G401 (cell line): ENCODE data around the gene RALA. TPM values are rescaled to one million over a fixed set of nuclear protein-coding genes. Genes with fewer than 3 reads are reported as not detected.
"Not testable (repeated sequence)": the region's sequence is repeated elsewhere in the genome, so short reads cannot be mapped to it uniquely, and the experiment has no call there.

Experiments
- DNase-seq: peaks from one replicate; pipeline ENCODE4 v3.0.0-alpha.2; 2015; ENCODE audit warnings: low spot score
- in situ Hi-C: cut with HindIII; loops from 2 replicates; pipeline ENCODE4 v1.10.0; 2016; ENCODE audit warnings: low sequenced_read_pairs, mixed read lengths
- total RNA-seq: library from RNA; depleted of rRNA; stranded (reverse); fragments of >200 nt; shearing (Covaris generic); gene quantifications from 2 replicates; pipeline ENCODE4 v1.2.3, GENCODE V29; 2014

Gene RALA
- total RNA-seq, 1 experiment from 2014 or later: 39.8 TPM

DNA sequence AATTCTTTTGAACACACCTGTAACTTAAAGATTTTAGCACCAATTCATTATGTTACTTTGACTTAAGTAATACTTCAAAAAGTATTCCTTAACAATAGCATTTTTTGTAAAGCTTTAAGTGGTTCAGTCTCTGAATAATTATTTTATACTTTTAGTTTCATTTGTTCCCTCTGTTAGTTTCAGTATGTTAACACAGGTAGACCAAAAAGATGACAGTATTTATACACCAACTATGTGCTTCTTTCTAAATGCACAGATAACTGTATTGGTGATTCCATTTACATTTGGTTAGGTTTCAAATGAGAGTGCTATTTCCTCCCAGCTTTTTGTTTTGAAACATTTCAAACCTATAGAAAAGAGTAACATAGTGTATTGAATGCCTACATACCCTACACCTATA lies 14.0 kb downstream of the RALA start:
- DNase-seq: no peak
- in situ Hi-C loops: no loop called here

DNA sequence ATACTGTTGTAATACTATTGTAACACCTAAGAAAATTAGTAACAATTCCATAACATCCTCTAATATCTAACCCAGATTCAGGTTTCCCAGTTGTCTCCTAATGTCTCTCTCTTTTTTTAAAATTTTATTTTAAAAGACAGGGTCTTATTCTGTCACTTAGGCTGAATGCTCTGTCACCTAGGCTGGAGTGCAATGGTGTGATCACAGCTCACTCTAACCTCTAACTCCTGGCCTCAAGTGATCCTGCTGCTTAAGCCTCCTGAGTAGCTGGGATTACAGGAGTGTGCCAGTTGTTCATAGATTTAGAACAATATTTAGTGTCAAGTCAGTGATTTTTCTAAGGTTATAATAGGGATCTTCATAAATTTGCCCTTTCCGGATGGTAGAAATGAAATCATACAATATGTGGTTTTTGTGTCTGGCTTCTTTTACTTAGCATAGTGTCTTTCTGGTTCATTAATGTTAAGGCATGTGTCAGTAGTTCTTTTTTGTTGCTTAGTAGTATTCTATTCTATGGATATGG lies 14.7 kb downstream of the RALA start:
- in situ Hi-C loops: no loop called here
- no peak for DNase-seq

DNA sequence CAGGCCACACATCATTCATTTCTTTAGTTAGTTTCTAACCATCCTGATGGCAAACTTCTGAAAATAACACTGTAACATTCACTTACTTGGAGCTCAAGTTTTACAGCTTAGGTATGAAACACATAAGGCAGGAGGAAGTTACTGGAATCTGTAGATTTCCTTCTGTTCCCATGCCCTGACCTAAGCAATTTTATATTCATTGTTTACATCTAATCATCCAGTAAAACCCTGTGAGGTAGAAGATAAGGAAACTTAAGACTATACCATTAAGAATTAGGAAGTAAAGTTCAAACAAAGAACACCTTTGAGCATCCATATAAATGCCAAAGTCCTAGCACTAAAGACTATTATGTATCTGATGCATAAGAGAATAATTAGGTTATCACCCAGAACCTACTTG lies 19.5 kb downstream of the RALA start:
- in situ Hi-C loops: no loop called here
- DNase-seq: no peak

DNA sequence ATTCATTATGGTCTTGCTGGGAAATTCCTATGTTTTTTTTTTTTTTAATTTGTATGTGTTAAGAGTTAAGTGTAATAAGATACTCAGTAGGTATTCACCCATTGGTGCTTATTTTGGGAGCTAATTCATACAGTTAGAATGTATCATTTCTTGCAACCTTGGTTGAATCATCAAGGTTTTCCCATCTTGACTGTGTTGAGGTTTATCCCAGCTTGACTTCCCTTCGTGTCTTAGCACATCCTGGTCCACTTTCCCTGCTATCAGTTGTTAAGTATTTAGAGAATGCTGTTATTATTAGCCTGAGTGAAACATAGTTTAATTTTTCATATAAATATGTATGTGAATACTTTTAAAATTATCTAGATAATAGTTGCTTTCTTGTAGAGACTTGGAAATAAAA lies 20.8 kb downstream of the RALA start:
- DNase-seq: no peak
- in situ Hi-C loops: no loop called here

DNA sequence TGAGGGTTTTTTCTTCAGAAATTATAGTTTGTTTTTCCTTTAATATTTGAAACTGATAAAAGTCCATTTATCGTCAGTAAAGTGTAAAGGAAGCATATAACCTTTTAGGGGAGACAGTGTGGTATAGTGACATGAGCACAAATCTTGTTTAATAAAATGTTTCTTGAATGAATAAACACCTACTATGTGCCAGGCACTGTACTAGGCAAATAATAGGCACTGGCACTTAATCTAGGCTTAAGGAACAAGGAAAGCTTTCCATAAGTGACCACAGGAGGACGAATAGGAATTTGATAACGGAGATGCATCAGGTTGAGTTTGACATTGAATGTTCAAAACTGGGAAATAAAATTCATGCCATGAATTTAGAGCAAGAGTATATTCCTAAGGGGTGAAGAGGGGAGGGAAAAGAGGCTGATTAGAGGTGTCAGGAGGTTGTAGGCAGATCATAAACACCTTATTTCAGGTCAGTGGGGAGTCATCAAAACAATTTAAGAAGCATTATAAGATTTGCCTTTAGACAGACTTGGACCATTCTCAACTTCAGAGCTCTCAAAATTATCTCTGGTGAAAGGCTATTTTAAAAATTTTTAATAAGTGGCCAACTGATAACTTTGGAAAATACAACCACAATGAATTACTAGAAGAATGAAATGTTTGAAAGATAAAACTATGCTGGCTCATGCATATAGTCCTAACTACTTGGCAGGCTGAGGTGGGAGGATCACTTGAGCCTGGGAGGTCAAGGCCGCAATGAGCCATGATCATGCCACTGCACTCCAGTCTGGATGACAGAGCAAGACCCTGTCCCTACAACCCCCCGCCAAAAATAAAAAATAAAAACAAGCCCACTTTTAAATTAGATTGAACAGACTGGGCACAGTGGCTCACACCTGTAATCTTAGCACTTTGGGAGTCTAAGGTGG lies 22.4 kb downstream of the RALA start:
- in situ Hi-C loops: no loop called here
- DNase-seq: no peak

DNA sequence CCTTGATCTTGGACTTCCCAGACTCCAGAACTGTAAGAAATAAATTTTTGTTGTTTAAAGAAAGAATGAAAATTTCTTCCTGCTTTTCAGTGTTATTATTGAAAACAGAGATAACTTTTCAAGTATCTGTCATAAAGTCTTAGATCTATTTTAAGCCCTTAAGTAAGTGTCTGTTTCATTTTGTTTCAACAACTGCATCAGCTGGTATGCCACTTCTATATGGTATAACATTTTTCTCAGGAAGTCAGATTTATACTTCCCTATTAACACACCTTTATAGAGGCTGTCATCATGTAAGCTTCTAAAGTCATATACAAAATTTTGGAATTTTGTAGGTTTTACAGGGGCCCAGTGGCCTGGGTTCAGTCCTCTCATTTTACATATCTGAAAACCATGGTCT lies 24.4 kb downstream of the RALA start:
- DNase-seq: no peak
- in situ Hi-C loops: no loop called here

DNA sequence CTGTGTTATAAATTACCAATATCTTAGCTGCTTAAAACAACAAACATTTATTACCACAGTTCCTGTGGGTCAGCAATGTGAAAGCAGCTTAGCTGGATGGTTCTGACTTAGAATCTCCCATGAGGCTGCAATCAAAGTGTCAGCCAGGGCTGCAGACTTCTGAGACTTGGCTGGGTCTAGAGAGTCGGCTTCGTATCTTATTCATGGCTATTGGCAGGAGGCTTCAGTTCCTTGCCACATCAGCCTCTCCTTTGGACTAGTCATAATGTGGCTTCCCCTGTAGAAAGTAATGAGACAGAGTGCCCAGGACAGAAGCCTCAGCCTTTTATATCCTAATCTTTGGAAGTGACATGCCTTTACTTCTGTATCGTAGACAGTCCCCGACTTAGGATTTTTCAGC lies 27.3 kb downstream of the RALA start:
- DNase-seq: no peak
- in situ Hi-C loops: no loop called here

DNA sequence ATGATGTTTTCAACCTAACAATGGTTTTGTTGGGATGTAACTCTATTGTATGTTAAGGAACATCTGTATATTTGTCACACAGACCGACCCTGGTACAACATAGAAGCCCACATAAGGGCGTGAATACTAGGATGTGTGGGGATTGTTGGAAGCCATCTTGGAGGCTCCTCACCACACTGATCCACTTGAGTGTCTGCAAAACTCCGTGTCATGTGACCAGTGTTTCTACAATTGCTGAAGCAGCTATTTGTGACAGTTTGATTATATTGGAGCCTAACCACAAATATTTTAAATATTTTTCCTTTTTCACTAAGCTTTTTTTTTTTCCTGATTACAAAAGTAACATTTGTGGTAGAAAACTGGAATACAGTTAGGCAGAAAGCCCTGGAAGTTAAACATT lies 27.9 kb downstream of the RALA start:
- DNase-seq: no peak
- in situ Hi-C loops: no loop called here

DNA sequence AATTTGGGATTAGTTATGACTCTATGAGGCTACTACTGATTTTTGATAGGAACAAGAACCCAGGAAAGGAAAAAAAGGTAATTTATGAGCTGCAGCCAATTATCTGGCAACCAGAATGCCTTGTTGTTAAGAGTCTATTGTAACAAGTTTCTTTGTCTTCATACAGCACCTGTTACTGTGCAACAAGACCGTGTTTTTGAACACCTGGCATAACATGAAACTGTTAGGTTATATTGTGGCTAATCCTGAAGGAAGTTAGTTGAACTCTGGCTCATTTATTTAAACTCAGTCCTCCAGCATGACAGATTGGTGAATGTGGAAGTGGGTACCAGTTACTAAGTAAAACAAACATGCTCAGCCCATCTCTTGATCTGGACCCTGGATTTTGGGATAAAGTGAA lies 33.0 kb downstream of the RALA start:
- no peak for DNase-seq
- in situ Hi-C loops: no loop called here

DNA sequence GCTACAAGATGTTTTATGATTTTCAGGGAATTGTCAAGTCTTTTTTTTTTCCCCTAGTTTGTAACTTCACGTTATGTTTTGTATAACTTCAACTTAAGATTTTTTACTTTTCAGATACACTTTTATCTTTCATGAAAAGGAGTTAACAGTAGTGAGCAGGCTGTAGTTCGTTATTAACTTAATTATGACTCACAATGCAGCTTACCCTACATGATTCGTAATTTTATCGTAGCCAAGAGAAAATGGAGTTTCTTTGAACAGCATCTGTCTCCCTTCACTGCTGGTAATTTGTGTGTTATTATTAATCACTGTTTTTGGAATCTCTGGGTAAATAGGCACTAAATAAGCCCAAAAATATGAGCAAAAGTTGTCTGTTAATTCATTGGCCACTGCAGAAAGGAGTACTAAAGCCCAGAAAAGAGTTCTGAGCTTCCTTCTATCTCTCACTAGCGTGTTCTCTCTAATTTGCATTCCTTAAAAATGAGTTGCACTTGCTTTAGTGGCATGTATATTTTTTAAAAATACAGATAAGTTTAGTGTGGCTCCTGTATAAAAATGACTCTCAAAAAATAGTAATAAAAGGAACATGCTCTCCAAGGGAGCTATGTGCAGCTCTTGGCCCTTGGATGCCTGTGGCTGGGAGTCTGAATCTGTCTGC lies 36.1 kb downstream of the RALA start:
- in situ Hi-C loops: no loop called here
- no peak for DNase-seq

DNA sequence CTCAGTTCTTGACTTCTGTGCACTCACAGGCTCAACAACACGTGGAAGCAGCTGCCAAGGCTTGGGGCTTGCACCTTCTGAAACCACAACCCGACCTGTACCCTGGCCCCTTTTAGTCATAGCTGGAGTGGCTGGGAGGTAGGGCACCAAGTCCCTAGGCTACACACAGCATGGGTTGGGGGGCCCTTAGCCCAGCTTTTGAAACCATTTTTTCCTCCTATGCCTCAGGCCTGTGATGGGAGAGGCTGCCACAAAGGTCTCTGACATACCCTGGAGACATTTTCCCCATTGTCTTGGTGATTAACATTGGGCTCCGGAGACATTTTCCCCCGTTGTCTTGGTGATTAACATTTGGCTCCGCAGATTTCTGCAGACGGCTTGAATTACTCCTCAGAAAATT lies 38.6 kb downstream of the RALA start:
- in situ Hi-C loops: no loop called here
- DNase-seq: no peak

DNA sequence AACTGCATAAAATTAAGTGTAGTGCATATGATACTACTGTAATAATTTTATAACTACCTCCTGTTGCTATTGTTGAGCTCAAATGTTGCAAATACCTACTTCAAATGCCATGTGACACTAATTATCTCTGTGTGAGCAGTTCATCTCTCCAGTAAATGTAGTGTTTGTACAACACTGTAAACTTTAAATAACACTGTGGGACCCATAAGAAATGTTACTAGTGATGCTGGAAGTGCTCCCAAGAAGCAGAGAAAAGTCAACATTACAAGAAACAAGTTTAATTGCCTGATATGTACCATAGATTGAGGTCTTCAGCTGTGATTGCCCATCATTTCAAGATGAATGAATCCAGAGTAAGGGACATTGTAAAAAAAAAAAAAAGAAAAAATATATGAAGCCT lies 39.9 kb downstream of the RALA start:
- in situ Hi-C loops: no loop called here
- DNase-seq: no peak

DNA sequence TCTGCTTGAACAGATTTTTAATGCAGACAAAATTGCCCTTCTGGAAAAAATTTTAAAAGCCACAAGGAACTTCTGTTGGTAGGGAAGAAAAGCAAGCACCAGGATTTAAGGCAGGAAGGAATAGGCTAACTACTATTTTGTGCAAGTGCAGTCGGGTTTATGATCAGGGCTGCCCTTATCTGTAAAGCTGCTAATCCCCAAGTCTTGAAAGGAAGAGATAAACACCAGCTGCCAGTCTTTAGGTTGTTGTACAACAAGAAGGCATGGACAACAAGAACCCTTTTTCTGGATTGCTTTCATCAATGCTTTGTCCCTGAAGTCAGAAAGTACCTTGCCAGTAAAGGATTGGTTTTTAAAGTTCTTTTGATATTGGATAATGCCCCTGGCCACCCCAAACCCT lies 40.7 kb downstream of the RALA start:
- in situ Hi-C loops: no loop called here
- no peak for DNase-seq

DNA sequence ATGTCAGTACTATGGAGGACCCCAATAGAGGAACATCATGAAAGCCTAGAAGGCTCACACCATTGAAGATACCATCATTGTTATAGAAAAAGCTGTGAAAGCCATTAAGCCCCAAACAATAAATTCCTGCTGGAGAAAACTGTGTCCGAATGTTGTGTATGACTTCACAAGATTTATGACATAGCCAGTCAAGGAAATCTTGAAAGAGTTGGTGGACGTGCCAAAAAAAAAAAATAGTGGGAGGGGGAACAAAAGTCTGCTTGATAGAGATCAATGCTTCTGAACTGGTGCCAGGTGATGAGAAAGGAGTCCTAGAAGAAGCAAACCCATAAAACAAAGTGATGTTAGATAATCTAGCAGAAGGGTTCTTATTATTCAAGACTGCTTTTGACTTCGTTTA lies 41.2 kb downstream of the RALA start:
- DNase-seq: no peak
- in situ Hi-C loops: no loop called here

DNA sequence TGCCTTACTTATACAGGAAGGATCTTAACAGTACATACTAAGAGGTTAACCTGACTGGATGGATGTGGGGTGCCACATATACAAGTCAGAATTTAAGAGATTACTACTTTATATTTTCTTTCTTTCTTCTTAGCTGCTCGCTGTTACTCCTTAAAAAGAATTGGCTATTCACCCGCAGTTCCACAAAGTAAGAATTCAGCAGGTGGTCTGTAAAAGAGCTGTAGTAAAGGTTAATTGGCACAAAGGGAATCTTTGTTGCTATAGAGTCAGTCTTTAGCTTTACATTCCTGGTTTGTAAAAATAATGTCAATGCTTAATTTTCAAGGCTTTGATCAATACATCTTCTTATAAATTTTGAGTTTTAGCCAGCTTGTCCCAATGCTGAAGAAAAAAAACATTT lies 43.2 kb downstream of the RALA start:
- no peak for DNase-seq
- in situ Hi-C loops: no loop called here

DNA sequence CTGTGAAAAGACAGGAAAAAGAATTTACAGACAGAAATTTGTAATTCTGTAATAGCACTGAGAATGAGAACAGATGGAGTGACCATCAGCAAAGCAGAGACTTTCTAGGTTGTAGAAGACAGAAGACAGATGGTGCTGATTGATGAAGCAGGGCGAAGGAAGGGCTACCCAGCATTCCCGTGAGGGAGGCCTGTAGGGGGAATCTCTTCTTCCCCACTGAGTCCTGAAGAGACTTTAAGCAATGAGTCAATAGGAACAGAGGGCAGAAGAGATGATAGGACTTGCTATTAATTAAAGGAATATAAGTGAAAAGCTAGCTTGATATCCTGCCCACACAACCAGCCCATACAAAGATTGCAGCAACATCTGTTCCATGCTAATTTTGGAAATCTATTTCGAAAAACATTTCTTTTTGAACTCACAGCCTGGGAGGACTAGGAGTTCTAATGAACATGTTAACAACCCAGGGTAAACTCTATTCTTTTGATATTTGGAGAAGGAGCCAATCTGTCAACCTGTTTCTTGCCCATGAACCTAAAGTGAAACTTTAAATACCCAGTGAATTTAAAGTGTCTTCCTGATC lies 44.1 kb downstream of the RALA start:
- DNase-seq: peak; percentile 69
- in situ Hi-C loops: no loop called here

DNA sequence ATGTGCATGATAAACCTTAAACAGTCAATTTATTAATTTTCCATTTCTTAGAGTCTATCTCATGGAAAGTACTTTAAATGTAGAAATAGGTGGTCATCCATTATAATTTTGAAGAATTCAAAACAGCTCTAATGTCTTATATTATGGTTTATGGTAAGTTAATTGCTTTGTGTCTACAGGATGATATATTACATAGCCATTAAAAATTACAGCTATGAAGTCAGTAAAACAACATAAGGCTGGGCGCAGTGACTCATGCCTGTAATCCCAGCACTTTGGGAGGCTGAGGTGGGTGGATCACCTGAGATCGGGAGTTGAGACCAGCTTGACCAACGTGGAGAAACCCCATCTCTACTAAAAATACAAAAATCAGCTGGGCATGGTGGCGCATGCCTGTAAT lies 44.9 kb downstream of the RALA start:
- DNase-seq, in situ Hi-C loops: not testable (repeated sequence)

DNA sequence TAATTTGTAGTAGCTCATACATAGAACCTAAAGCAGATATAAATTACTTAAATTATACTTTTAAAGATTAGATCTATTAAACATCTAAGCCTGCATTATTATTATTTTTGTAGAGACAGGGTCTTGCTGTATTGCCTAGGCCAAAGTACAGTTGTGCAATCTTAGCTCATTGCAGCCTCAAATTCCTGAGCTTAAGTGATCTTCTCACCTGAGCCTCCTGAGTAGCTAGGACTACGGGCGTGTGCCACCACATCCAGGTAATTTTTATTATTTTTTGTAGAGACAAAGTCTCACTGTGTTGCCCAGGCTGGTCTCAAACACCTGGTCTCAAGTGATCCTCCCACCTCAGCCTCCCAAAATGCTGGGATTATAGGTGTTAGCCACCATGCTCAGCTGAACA lies 46.7 kb downstream of the RALA start:
- in situ Hi-C loops: no loop called here
- DNase-seq: no peak

DNA sequence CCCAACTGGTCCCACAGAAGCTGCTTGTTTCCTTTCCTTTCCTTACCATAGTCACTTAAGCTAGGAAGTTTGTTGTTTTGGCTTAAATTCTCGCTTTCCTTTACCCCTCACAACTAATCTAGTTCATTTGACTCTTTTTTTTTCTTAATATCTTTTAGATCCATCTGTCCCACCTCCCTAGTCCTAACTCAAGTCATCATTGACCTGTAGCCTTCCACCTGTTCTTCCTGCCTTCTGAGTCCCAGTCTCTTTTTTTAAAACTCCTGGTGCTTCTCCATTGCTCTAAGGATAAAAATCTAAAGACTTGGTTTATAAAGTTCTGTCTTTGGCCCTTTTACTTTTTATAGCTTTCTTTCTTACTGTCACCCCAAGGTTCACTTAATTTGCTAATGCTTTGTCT lies 47.6 kb downstream of the RALA start:
- DNase-seq: no peak
- in situ Hi-C loops: no loop called here

DNA sequence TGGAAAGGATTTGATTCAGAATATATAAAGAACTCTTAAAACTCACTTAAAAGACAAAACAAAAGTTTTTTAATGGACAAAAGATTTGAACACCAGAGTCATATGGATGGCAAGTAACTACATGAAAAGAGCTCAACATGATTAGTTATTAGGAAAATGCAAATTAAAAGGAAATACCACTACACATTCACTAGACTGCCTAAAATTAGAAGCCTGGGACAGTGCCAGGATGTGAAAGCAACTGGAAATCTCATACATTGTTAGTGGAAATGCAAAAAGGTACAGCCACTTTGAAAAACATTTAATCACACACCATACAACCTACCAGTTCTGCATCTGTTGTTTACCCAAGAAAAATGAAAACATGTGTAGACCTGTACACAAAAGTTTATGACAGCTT lies 48.8 kb downstream of the RALA start:
- in situ Hi-C loops: no loop called here

More for the DNA sequence above, 48.8 kb downstream of the RALA start:
- DNase-seq: peak; percentile 35
